DOHH2 (cell line): Measurements from ENCODE around the gene SMARCB1.

Source experiments
- CTCF ChIP-seq: fragments of 200-600 bp; sonication (generic); IDR thresholded peaks from one replicate; pipeline ENCODE4 v1.5.1; 2014; ENCODE audit warnings: antibody characterized with exemption, mild to moderate bottlenecking, low read depth, low read length; ENCODE audit not compliant: poor library complexity, severe bottlenecking
- EZH2phosphoT487 ChIP-seq: fragments of 200-600 bp; sonication (generic); IDR thresholded peaks from 2 replicates; pipeline ENCODE4 v1.6.1; 2017; ENCODE audit warnings: borderline replicate concordance, mild to moderate bottlenecking, antibody characterized with exemption, low read length, moderate library complexity, mixed read lengths

GRCh38 chr22:23769321-23769965 lies 17.3 kb upstream of the SMARCB1 start:
- TF ChIP-seq CTCF (no peak), EZH2phosphoT487 (no peak)
